ENCODE measurements around the gene MOSPD3.
A peak's percentile ranks its signal among the peaks of the same experiment; 100 is the strongest.

MOSPD3 gene

GRCh38 chr7:100629117-100629716 lies 16.9 kb downstream of the MOSPD3 start:
- Histone ChIP-seq H3F3A (ENCODE audit: control insufficient read depth, insufficient read depth) (peaks cover 6% of the 10 kb centered on the region; the same call in 1 of the 2 replicates), H4K20me1 (ENCODE audit: control insufficient read depth, insufficient read depth, low read depth, low read length) (no peaks in the 10 kb centered on the region), H3K79me2 (ENCODE audit: control insufficient read depth, low read length) (no peaks in the 10 kb centered on the region), H3K4me1 (ENCODE audit: control insufficient read depth, low read length) (peaks cover 27% of the 10 kb centered on the region), H3K27ac (ENCODE audit: low read depth, low read length) (no peak overlapping the region), H3K9me3 (ENCODE audit: control insufficient read depth, insufficient read depth, low read length) (no peaks in the 10 kb centered on the region), H3K9me2 (replicated peaks; ENCODE audit: control insufficient read depth, low read length) (no peaks in the 10 kb centered on the region), H3K27me3 (ENCODE audit: control insufficient read depth, low read length) (peaks cover 10% of the 10 kb centered on the region), H3K4me2 (ENCODE audit: low read length) (no peak overlapping the region), H3K36me3 (ENCODE audit: control insufficient read depth, low read length) (no peaks in the 10 kb centered on the region), H3K4me3 (ENCODE audit: low read length) (no peak overlapping the region)
- TF ChIP-seq CTCF (IDR thresholded peaks at IDR 0.05; ENCODE audit: low read depth, low read length, poor library complexity, severe bottlenecking) (peak; percentile 74), EZH2phosphoT487 (IDR thresholded peaks at IDR 0.05; ENCODE audit: borderline replicate concordance, low read length) (no peak)

- Histone ChIP-seq H3K4me2 (ENCODE audit: low read length) (no peak overlapping the region), H3K27me3 (ENCODE audit: control insufficient read depth, low read length) (peaks cover 9% of the 10 kb centered on the region), H3K9me2 (replicated peaks; ENCODE audit: control insufficient read depth, low read length) (no peaks in the 10 kb centered on the region), H3K4me3 (ENCODE audit: low read length) (no peak overlapping the region), H3K36me3 (ENCODE audit: control insufficient read depth, low read length) (no peaks in the 10 kb centered on the region), H3K27ac (ENCODE audit: low read depth, low read length) (no peak overlapping the region), H3F3A (ENCODE audit: control insufficient read depth, insufficient read depth) (peaks cover 4% of the 10 kb centered on the region; the same call in 1 of the 2 replicates), H3K79me2 (ENCODE audit: control insufficient read depth, low read length) (no peaks in the 10 kb centered on the region), H4K20me1 (ENCODE audit: control insufficient read depth, insufficient read depth, low read depth, low read length) (no peaks in the 10 kb centered on the region), H3K9me3 (ENCODE audit: control insufficient read depth, insufficient read depth, low read length) (no peaks in the 10 kb centered on the region), H3K4me1 (ENCODE audit: control insufficient read depth, low read length) (peaks cover 27% of the 10 kb centered on the region)
- TF ChIP-seq CTCF (IDR thresholded peaks at IDR 0.05; ENCODE audit: low read depth, low read length, poor library complexity, severe bottlenecking) (no peak), EZH2phosphoT487 (IDR thresholded peaks at IDR 0.05; ENCODE audit: borderline replicate concordance, low read length) (no peak)
Measured at GRCh38 chr7:100630066-100630465, 17.7 kb downstream of the MOSPD3 start.

- no peaks in the 10 kb centered on the region for H4K20me1 ChIP-seq (ENCODE audit: control insufficient read depth, insufficient read depth, low read depth, low read length)
- H3K79me2 ChIP-seq (ENCODE audit: control insufficient read depth, low read length), result no peaks in the 10 kb centered on the region
- H3K27me3 ChIP-seq (ENCODE audit: control insufficient read depth, low read length), result peaks cover 9% of the 10 kb centered on the region
- peak overlapping the region; percentile 68 for H3K4me2 ChIP-seq (ENCODE audit: low read length)
- H3K9me2 ChIP-seq (replicated peaks; ENCODE audit: control insufficient read depth, low read length), result no peaks in the 10 kb centered on the region
- H3K27ac ChIP-seq (ENCODE audit: low read depth, low read length), result no peak overlapping the region
- H3K9me3 ChIP-seq (ENCODE audit: control insufficient read depth, insufficient read depth, low read length), result no peaks in the 10 kb centered on the region
- H3K4me1 ChIP-seq (ENCODE audit: control insufficient read depth, low read length), result peaks cover 12% of the 10 kb centered on the region
- TF ChIP-seq CTCF (IDR thresholded peaks at IDR 0.05; ENCODE audit: low read depth, low read length, poor library complexity, severe bottlenecking) (peak; percentile 33), EZH2phosphoT487 (IDR thresholded peaks at IDR 0.05; ENCODE audit: borderline replicate concordance, low read length) (no peak)
- no peaks in the 10 kb centered on the region for H3K36me3 ChIP-seq (ENCODE audit: control insufficient read depth, low read length)
- H3K4me3 ChIP-seq (ENCODE audit: low read length), result peak overlapping the region; percentile 69
- H3F3A ChIP-seq (ENCODE audit: control insufficient read depth, insufficient read depth), result peaks cover 4% of the 10 kb centered on the region; the same call in 1 of the 2 replicates
Measured at GRCh38 chr7:100632951-100633717, 20.8 kb downstream of the MOSPD3 start.
